Mesothelial cell of epicardium (in vitro differentiated cells): ENCODE data around the gene ADD3. TPM values are rescaled to one million over a fixed set of nuclear protein-coding genes. Genes with fewer than 3 reads are reported as not detected.

Experiments
- DNase-seq, 2 experiments: peaks; one replicate each; pipeline ENCODE4 v3.0.0; 2021; ENCODE audit warnings: low spot score in 2 of 2; ENCODE audit not compliant: unreplicated experiment in 2 of 2
- H3K27ac Mint-ChIP-seq: 2 replicates; pipeline ENCODE4 v1.8.0; 2021; ENCODE audit warnings: mixed read lengths
- H3K27me3 Mint-ChIP-seq: 2 replicates; pipeline ENCODE4 v1.8.0; 2021; ENCODE audit warnings: low read depth, mixed read lengths
- H3K36me3 Mint-ChIP-seq: 2 replicates; pipeline ENCODE4 v1.8.0; 2021; ENCODE audit warnings: mixed read lengths
- H3K4me1 Mint-ChIP-seq: 2 replicates; pipeline ENCODE4 v1.8.0; 2021; ENCODE audit warnings: mixed read lengths
- H3K4me3 Mint-ChIP-seq: 2 replicates; pipeline ENCODE4 v1.8.0; 2021; ENCODE audit warnings: mild to moderate bottlenecking, moderate library complexity, mixed read lengths
- H3K9me3 Mint-ChIP-seq: 2 replicates; pipeline ENCODE4 v1.8.0; 2021; ENCODE audit warnings: mixed read lengths
- total RNA-seq: library from RNA; stranded (reverse); gene quantifications from 3 replicates; pipeline ENCODE4 v1.2.1, GENCODE V29; 2021
- TF ChIP-seq, protein P1 (sequence below): fragments of 200-600 bp; sonication (generic); IDR thresholded peaks from one replicate; pipeline ENCODE4 v1.5.0; 2021; ENCODE audit warnings: antibody characterized with exemption; ENCODE audit not compliant: unreplicated experiment

ADD3 gene
- total RNA-seq, 1 donor from 2014 or later: 104 TPM

DNA sequence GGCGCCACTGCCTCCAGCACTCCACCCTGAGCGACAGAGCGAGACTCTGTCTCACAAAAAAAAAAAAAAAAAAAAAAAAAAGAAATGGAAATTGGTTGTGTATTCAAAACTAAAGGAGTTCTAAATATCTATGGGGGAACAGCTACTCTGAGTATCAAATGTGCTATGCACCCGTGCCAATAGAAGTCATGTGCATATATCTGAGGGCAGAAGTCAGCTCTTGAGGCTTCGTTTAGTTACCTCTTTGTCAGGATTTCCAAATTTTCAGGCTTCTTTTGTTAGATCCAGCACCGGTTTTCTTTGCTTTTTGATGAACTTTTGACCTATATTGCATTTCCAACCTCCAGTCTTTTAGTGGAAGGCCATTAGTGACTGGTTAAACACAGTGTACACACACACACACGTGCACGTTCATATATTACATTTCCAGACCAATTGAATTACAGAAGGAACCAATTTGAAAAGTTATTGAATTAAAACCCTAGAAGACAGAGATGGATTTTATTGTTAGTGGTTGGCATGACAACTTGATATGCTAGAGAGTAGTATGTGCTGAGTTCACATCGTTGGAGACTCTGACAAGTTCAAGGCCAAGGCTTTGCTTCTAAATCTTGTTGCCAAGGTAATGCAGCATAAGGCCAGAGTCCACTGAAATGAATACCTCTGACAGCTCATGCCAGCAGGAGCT, 33.1 kb upstream of the ADD3 start:
- TF ChIP-seq, protein P1, sequence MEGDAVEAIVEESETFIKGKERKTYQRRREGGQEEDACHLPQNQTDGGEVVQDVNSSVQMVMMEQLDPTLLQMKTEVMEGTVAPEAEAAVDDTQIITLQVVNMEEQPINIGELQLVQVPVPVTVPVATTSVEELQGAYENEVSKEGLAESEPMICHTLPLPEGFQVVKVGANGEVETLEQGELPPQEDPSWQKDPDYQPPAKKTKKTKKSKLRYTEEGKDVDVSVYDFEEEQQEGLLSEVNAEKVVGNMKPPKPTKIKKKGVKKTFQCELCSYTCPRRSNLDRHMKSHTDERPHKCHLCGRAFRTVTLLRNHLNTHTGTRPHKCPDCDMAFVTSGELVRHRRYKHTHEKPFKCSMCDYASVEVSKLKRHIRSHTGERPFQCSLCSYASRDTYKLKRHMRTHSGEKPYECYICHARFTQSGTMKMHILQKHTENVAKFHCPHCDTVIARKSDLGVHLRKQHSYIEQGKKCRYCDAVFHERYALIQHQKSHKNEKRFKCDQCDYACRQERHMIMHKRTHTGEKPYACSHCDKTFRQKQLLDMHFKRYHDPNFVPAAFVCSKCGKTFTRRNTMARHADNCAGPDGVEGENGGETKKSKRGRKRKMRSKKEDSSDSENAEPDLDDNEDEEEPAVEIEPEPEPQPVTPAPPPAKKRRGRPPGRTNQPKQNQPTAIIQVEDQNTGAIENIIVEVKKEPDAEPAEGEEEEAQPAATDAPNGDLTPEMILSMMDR: no peak
- H3K27me3 Mint-ChIP-seq: no peaks in the 10 kb centered on the region

DNA sequence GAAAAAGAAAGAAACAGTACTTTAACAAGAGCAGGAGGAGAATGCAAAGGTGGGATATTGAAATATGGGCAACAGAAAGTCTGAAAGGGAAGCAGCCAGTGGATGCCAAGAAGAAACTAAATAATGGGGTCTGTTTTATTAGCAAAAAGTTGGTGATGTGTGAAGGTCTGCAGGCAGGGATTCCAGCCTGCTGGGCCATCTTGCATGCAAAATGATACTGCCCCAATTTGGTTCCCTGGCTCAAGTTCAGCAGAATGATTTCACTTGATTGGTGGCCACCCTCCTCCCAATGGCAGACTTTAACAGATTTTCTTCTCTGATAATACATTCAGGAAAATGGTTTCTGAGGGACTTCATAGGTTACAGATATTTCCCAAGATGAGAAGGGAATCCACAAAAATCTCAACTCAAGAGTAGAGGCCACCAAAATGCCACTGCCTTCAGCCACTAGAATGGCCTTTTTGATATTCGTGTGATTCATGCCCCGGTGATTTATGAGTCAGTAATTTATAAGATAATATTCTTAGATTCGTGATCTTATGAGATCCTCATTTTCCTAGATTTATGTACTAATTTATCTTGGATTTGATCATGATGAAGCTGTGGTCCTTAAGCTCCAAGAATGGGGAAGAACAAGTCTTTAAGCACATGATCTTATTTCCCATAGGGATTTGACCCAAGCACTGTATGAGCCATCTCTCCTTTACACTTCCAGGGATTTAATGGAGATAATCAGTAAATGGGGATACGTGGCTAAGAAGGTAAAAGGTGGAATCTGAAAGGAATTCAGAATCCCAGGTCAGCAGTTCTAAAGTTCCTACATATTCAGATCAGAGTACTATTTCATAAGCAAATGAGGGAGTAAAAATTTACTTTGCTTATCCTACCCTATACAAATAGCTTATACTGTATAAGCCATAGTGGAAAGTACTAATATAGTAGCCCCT, 32.3 kb upstream of the ADD3 start:
- no peaks in the 10 kb centered on the region for H3K27me3 Mint-ChIP-seq
- H3K9me3 Mint-ChIP-seq: no peaks in the 10 kb centered on the region
- H3K36me3 Mint-ChIP-seq: no peaks in the 10 kb centered on the region
- no peak for DNase-seq
- H3K4me1 Mint-ChIP-seq: peaks cover 37% of the 10 kb centered on the region
- TF ChIP-seq, protein P1: no peak
- H3K4me3 Mint-ChIP-seq: no peak overlapping the region
- H3K27ac Mint-ChIP-seq: no peak overlapping the region

More for the DNA sequence above, 33.1 kb upstream of the ADD3 start:
- Mint-ChIP-seq H3K4me1 (peaks cover 41% of the 10 kb centered on the region), H3K9me3 (no peaks in the 10 kb centered on the region), H3K4me3 (no peak overlapping the region), H3K27ac (no peak overlapping the region), H3K36me3 (no peaks in the 10 kb centered on the region)
- DNase-seq: no peak

DNA sequence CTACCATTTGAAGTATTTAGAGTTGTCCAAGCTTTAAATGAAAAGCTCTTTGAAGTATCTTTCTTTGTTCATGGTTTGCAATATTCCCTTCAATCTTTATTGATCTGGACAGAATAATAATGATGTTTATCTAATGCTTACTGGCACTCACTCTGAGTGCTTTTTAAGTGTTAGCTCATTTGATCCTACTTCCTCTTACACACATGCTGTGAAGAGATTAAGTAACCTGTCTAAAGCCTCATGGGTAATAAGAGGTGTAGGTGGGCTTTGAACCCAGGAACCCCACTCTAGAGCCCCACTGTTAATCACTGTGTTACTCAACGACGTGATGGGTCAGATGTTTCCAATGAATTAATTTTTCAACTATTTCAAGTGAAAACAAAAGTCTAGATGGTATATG, 31.1 kb upstream of the ADD3 start:
- Mint-ChIP-seq H3K4me1 (peaks cover 36% of the 10 kb centered on the region), H3K4me3 (no peak overlapping the region), H3K36me3 (no peaks in the 10 kb centered on the region), H3K9me3 (no peaks in the 10 kb centered on the region), H3K27me3 (no peaks in the 10 kb centered on the region), H3K27ac (peak overlapping the region; percentile 23)
- TF ChIP-seq, protein P1: no peak
- no peak for DNase-seq

DNA sequence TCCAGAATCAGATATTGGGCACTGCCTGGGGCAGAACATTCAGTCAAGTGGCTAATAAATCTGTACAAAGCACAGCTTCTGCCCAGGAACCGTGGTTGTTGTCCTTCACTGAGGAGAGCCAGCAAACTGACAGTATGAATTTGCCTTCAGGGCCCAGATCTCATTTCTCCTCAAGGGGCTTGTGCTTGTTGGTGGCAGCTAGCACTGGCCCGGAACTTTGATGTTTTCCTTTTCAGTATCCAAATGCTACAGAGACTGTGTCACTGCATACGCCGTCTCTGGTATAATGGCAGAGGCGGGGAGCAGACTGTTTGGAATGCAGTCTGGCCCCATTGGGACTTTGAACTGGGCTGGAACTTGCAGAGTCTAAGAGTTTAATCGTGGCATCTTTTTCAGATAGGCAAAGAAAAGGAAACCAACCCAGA, 30.4 kb upstream of the ADD3 start:
- Mint-ChIP-seq H3K9me3 (no peaks in the 10 kb centered on the region), H3K4me1 (peaks cover 36% of the 10 kb centered on the region), H3K27ac (peak overlapping the region; percentile 23), H3K4me3 (no peak overlapping the region), H3K27me3 (no peaks in the 10 kb centered on the region), H3K36me3 (no peaks in the 10 kb centered on the region)
- TF ChIP-seq, protein P1: no peak
- no peak for DNase-seq

DNA sequence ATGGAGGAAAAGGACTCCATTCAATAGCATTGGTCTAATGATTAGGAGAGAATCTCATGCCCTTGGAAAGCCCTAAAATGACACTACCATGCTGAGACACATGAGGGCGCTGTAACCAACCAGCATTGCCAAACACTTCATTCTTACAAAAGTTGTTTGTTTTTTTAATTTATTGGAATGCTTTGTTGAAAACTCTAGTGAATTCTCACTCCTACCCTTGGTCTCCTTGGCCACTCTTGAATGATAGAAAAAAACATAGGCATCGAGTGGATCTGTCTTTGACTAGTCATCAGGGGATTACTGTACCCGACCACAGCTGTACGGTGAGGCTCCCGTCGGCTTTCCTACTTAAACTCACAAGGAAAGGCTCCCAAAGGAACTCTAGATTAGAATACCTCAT, 29.3 kb upstream of the ADD3 start:
- H3K4me3 Mint-ChIP-seq: no peak overlapping the region
- peak overlapping the region; percentile 58 for H3K27ac Mint-ChIP-seq
- H3K9me3 Mint-ChIP-seq: no peaks in the 10 kb centered on the region
- no peaks in the 10 kb centered on the region for H3K27me3 Mint-ChIP-seq
- DNase-seq: no peak
- no peaks in the 10 kb centered on the region for H3K36me3 Mint-ChIP-seq
- TF ChIP-seq, protein P1: peak; percentile 58
- H3K4me1 Mint-ChIP-seq: peaks cover 39% of the 10 kb centered on the region
